ENCODE results near the gene ZNF662.

ZNF662 gene

DNA sequence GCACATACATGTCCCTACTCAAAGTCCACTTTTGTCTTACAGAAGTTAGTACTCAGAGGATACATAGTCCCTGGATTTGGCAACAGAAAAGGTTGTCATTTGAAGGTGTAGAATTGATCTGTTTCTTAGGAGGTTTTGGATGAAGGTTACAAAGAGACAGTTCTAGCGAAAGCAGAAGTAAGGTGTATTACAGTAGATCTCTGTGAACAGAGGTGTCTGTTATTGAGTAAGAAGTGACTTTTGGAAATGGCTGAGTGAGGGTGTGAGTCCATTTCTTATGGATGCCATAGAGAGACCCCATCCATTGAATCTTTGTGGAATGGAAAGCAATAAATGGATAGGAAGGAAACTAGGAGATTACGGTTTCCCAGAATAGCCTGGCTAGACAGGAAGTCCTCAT is 5.6 kb downstream of the ZNF662 start:
- no peak overlapping the region for H3K9ac ChIP-seq (ENCODE audit: low read depth, low read length)
- peaks cover 43% of the 10 kb centered on the region for H3K9me3 ChIP-seq (ENCODE audit: insufficient read depth, low read depth, low read length)
- no peaks in the 10 kb centered on the region for H3K27me3 ChIP-seq (ENCODE audit: insufficient read depth, low read length)
- no peaks in the 10 kb centered on the region for H3K4me1 ChIP-seq (ENCODE audit: insufficient read depth, low read length)
- H3K4me3 ChIP-seq (ENCODE audit: low read length) = no peak overlapping the region
- no peaks in the 10 kb centered on the region for H3K36me3 ChIP-seq (ENCODE audit: insufficient read depth, low read depth, low read length)
- H3K27ac ChIP-seq (ENCODE audit: low read length) = no peak overlapping the region

DNA sequence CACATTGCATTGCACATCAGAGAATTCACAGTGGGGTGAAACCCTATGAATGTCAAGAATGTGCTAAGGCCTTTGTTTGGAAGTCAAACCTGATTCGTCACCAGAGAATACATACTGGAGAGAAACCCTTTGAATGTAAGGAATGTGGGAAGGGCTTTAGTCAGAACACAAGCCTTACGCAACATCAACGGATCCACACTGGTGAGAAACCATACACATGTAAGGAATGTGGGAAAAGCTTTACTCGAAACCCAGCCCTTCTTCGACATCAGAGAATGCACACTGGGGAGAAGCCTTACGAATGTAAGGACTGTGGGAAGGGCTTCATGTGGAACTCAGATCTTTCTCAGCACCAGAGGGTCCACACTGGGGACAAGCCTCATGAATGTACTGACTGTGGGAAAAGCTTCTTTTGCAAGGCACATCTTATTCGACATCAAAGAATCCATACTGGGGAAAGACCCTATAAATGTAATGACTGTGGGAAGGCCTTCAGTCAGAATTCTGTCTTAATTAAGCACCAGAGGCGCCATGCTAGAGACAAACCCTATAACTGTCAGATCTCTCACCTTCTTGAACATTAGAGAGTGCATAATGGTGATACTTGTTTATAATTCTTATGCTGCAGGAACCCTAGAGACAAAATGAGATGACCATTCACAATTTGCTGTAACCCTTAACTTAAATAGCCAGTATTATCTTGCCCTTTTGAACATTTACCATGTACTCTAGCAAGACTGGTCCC is 9.0 kb downstream of the ZNF662 start:
- H3K4me3 ChIP-seq (ENCODE audit: low read length) = peak overlapping the region; percentile 20; the same call in 1 of the 2 replicates
- no peak overlapping the region for H3K9ac ChIP-seq (ENCODE audit: low read depth, low read length)
- no peaks in the 10 kb centered on the region for H3K4me1 ChIP-seq (ENCODE audit: insufficient read depth, low read length)
- H3K27me3 ChIP-seq (ENCODE audit: insufficient read depth, low read length) = no peaks in the 10 kb centered on the region
- H3K36me3 ChIP-seq (ENCODE audit: insufficient read depth, low read depth, low read length) = no peaks in the 10 kb centered on the region
- H3K9me3 ChIP-seq (ENCODE audit: insufficient read depth, low read depth, low read length) = peaks cover 65% of the 10 kb centered on the region
- no peak overlapping the region for H3K27ac ChIP-seq (ENCODE audit: low read length)

DNA sequence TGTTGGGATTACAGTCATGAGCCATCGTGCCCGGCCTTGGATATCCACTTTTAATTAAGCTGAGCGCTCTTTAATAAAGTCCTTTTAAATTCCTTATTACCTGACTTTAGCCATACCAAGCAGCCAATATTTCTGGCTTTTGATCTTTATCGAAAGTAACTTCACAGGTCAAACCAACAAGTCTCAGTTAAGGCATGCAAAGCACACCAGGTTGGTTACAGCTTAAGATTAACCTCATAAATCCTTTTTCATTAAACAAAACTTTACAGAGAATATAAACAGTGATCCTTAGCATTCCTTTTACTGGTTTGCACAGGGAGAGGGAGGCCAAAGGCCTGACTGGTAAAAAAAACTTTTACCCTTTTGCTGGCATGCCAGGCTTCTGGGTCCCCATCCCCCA is 17.7 kb downstream of the ZNF662 start:
- no peaks in the 10 kb centered on the region for H3K27me3 ChIP-seq (ENCODE audit: insufficient read depth, low read length)
- H3K27ac ChIP-seq (ENCODE audit: low read length) = no peak overlapping the region
- no peak overlapping the region for H3K9ac ChIP-seq (ENCODE audit: low read depth, low read length)
- H3K4me3 ChIP-seq (ENCODE audit: low read length) = no peak overlapping the region
- peaks cover 10% of the 10 kb centered on the region; the same call in 1 of the 2 replicates for H3K9me3 ChIP-seq (ENCODE audit: insufficient read depth, low read depth, low read length)
- H3K36me3 ChIP-seq (ENCODE audit: insufficient read depth, low read depth, low read length) = no peaks in the 10 kb centered on the region
- no peaks in the 10 kb centered on the region for H3K4me1 ChIP-seq (ENCODE audit: insufficient read depth, low read length)

DNA sequence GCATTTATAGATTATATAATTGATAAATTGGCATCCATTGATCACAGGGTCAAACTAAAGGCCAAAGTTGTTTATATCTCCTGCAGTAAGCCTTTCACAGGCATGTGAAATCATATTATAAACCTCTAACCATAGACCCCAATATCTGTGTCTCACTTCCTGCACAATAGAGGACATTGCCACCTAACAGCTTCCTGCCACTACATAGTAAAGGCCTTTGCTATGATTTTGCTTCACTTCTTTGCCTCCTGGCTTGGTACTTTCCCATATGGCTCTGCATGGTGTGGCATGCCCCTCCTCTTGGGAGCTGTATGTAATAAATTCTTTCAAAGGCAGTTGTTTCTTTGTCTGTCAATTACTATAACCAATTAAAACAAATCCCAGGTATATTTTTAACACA is 20.4 kb downstream of the ZNF662 start:
- H3K9me3 ChIP-seq (ENCODE audit: insufficient read depth, low read depth, low read length) = peaks cover 3% of the 10 kb centered on the region; the same call in 1 of the 2 replicates
- H3K9ac ChIP-seq (ENCODE audit: low read depth, low read length) = no peak overlapping the region
- H3K36me3 ChIP-seq (ENCODE audit: insufficient read depth, low read depth, low read length) = no peaks in the 10 kb centered on the region
- no peaks in the 10 kb centered on the region for H3K27me3 ChIP-seq (ENCODE audit: insufficient read depth, low read length)
- H3K27ac ChIP-seq (ENCODE audit: low read length) = no peak overlapping the region
- H3K4me3 ChIP-seq (ENCODE audit: low read length) = no peak overlapping the region
- no peaks in the 10 kb centered on the region for H3K4me1 ChIP-seq (ENCODE audit: insufficient read depth, low read length)

DNA sequence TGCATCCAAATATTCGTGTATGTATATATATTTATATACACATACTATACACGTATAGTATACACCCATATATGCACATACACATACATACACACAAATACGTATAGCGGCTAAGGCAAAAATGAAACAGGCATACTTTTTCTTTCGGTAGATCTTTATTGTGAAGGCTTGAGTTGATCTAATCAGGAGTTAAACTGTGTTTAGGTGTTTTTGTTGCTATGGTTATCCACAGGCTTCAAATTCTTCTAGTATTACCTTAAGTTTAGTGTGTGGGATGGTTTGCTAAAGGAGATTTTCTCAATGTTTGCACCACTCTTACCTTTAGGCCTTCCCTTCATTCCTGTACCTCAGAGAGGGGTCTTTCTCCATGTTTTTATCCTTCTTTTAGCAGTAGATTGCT is 28.2 kb downstream of the ZNF662 start:
- Histone ChIP-seq H3K9me3 (ENCODE audit: insufficient read depth, low read depth, low read length) (no peaks in the 10 kb centered on the region), H3K36me3 (ENCODE audit: insufficient read depth, low read depth, low read length) (no peaks in the 10 kb centered on the region), H3K4me3 (ENCODE audit: low read length) (no peak overlapping the region), H3K4me1 (ENCODE audit: insufficient read depth, low read length) (no peaks in the 10 kb centered on the region), H3K9ac (ENCODE audit: low read depth, low read length) (no peak overlapping the region), H3K27me3 (ENCODE audit: insufficient read depth, low read length) (no peaks in the 10 kb centered on the region), H3K27ac (ENCODE audit: low read length) (no peak overlapping the region)

DNA sequence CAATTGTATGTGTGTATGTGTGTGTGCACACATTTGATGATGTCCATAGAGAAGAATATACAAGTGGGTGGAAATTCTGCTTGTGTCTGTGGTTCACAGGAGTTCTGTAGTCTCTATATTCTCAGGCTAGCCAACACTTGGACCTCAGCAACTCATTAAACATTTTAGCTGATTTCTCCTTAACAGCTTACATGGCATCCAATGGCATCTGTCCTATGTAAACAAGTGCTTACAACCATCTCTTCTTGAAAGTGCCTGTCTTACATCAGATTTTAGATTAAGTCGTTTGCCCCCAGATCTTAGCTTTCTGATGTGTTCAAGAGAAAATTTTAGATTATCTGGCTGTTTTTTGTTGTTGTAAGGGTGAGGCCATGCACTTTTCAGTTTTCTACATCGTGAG is 29.0 kb downstream of the ZNF662 start:
- Histone ChIP-seq H3K9me3 (ENCODE audit: insufficient read depth, low read depth, low read length) (no peaks in the 10 kb centered on the region), H3K4me3 (ENCODE audit: low read length) (no peak overlapping the region), H3K4me1 (ENCODE audit: insufficient read depth, low read length) (no peaks in the 10 kb centered on the region), H3K9ac (ENCODE audit: low read depth, low read length) (no peak overlapping the region), H3K27me3 (ENCODE audit: insufficient read depth, low read length) (no peaks in the 10 kb centered on the region), H3K27ac (ENCODE audit: low read length) (no peak overlapping the region), H3K36me3 (ENCODE audit: insufficient read depth, low read depth, low read length) (no peaks in the 10 kb centered on the region)

DNA sequence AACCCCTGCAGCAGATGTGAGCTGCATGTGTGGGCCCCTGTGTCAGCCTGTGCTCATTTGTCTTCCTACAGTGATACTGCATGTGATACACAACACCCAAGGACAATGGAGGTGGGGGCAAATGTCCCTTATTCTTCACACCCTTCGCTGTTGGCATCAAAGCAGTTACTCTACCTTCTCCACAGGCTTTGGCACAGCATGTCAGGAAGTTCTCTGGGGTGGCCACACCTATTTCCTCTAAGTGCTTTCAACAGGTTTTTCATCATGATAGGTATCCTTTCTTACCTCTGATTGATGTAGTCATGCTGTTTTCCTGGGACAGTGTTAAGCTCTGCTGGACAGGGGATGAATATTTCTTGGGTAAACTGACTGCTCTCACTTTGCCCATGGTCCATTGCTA is 29.5 kb downstream of the ZNF662 start:
- no peaks in the 10 kb centered on the region for H3K36me3 ChIP-seq (ENCODE audit: insufficient read depth, low read depth, low read length)

DNA sequence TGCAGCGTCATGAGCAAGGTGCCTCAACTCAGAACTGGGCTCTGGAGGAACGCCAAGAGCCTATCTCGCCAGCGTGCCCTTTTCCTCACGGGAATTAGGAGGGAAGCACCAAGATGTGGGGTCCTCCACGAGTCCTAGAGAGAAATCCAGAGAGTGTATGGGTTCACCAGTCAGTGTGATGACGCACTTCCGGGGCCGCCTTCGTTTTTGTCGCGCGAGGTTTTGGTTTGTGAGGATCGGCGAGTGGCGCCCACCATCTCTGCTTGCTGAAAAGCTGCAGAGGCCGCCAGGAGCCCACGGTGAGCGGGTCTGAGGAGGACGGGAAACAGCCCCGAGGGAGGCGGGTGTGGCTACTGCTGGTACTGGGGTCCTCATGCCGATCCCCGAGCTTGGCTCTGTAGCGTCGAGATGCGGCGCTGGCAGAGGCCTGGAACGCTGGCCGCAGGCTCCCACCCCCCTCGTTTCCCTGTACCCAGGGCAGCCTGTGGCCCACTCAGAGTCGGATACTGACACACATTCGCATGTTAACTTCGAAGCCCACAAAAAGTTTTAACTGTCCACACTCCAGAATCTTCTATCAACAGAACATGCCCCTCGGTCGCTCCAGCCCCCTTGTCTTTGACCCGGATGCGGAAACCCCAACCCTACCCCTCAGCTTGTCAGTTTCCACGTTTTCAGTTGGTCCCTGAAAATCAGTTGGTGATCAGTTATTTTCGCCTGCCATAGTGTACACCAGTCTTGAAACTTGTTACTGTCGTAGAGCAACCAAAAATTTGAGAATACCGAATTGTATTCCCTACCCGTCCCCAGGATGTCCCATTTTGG is 30.4 kb downstream of the ZNF662 start:
- H3K4me1 ChIP-seq (ENCODE audit: insufficient read depth, low read length) = no peaks in the 10 kb centered on the region
- no peaks in the 10 kb centered on the region for H3K27me3 ChIP-seq (ENCODE audit: insufficient read depth, low read length)
- H3K27ac ChIP-seq (ENCODE audit: low read length) = no peak overlapping the region
- H3K9ac ChIP-seq (ENCODE audit: low read depth, low read length) = no peak overlapping the region
- no peaks in the 10 kb centered on the region for H3K36me3 ChIP-seq (ENCODE audit: insufficient read depth, low read depth, low read length)
- H3K9me3 ChIP-seq (ENCODE audit: insufficient read depth, low read depth, low read length) = no peaks in the 10 kb centered on the region
- H3K4me3 ChIP-seq (ENCODE audit: low read length) = no peak overlapping the region

More for the DNA sequence above, 29.5 kb downstream of the ZNF662 start:
- H3K27me3 ChIP-seq (ENCODE audit: insufficient read depth, low read length) = no peaks in the 10 kb centered on the region
- H3K27ac ChIP-seq (ENCODE audit: low read length) = no peak overlapping the region
- H3K4me1 ChIP-seq (ENCODE audit: insufficient read depth, low read length) = no peaks in the 10 kb centered on the region
- no peaks in the 10 kb centered on the region for H3K9me3 ChIP-seq (ENCODE audit: insufficient read depth, low read depth, low read length)
- no peak overlapping the region for H3K9ac ChIP-seq (ENCODE audit: low read depth, low read length)
- no peak overlapping the region for H3K4me3 ChIP-seq (ENCODE audit: low read length)

DNA sequence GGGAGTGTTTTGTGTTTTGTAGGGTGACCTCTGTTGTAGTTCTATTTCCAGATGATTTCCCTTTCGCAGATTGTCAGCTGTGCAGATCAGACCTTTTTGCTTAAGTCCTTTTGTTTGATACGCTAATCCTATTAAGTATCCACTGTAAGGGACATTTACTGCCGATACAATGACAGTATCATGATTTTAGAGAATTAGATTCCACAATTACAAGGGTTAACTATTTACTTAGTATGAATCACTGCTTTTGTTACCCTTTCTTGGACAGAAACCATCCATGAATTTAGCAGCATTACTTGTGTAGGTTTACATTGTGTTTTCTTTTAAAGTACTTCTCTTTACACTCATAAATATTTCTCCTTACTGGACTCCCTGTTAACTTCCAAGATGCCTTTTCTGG is 31.4 kb downstream of the ZNF662 start:
- no peaks in the 10 kb centered on the region for H3K4me1 ChIP-seq (ENCODE audit: insufficient read depth, low read length)
- H3K36me3 ChIP-seq (ENCODE audit: insufficient read depth, low read depth, low read length) = no peaks in the 10 kb centered on the region
- H3K27ac ChIP-seq (ENCODE audit: low read length) = no peak overlapping the region
- no peak overlapping the region for H3K4me3 ChIP-seq (ENCODE audit: low read length)
- H3K27me3 ChIP-seq (ENCODE audit: insufficient read depth, low read length) = no peaks in the 10 kb centered on the region
- no peaks in the 10 kb centered on the region for H3K9me3 ChIP-seq (ENCODE audit: insufficient read depth, low read depth, low read length)
- H3K9ac ChIP-seq (ENCODE audit: low read depth, low read length) = no peak overlapping the region

DNA sequence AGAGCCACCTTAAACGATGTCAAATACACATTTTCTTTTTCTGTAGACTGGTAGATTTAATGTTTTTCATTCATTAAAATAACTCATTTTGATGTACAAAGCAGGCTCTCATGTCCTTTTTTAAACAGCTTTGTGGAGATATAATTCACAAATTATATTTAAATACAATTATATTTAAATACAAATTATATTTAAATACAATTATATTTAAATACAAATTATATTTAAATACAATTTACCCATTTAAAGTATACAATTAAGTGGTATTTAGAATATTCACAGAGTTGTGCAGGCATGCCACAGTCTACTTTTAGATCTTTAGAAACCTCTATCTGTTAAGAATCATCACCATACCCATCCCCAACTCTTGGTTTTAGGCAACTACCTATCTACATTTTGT is 36.8 kb downstream of the ZNF662 start:
- no peak overlapping the region for H3K4me3 ChIP-seq (ENCODE audit: low read length)
- no peaks in the 10 kb centered on the region for H3K9me3 ChIP-seq (ENCODE audit: insufficient read depth, low read depth, low read length)
- no peaks in the 10 kb centered on the region for H3K36me3 ChIP-seq (ENCODE audit: insufficient read depth, low read depth, low read length)
- H3K27ac ChIP-seq (ENCODE audit: low read length) = no peak overlapping the region
- H3K27me3 ChIP-seq (ENCODE audit: insufficient read depth, low read length) = no peaks in the 10 kb centered on the region
- no peak overlapping the region for H3K9ac ChIP-seq (ENCODE audit: low read depth, low read length)
- H3K4me1 ChIP-seq (ENCODE audit: insufficient read depth, low read length) = no peaks in the 10 kb centered on the region

DNA sequence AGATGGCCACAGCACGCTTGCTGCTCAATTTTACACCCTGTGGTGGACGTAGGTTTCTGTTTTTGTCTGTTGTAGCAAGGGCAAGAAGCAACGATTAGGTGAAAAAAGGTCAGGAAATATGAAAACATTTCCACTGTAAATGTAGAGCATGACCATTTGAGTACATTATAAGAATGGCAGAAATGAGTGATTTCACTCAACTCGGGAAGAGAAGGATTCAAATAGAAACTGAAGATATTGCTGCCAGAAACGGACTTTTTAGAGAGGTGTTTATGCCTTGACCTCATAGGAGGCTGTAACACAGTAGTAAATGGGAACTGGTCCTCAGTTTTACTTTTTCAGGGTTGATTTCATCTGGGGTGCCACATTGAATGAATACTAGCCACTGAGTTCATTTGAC is 40.1 kb downstream of the ZNF662 start:
- Histone ChIP-seq H3K4me3 (ENCODE audit: low read length) (no peak overlapping the region), H3K27me3 (ENCODE audit: insufficient read depth, low read length) (no peaks in the 10 kb centered on the region)

DNA sequence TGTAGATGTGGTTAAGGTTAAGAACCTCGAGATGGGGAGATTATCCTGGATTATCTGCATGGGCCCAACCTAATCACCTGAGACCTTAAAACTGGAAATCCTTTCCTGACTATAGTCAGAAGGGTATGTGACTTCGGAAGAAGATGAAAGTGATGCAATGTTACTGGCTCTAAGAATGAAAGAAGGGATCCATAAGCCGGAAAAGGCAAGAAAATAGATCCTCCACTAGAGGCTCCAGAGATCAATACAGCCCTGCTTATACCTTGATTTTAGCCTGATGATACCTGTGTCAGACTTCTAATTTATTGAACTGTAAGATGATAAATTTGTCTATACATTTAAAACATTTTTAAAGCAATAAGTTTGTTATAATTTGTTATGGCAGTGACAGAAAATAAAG is 51.6 kb downstream of the ZNF662 start:
- no peaks in the 10 kb centered on the region for H3K36me3 ChIP-seq (ENCODE audit: insufficient read depth, low read depth, low read length)
- H3K9ac ChIP-seq (ENCODE audit: low read depth, low read length) = no peak overlapping the region
- H3K4me3 ChIP-seq (ENCODE audit: low read length) = no peak overlapping the region
- H3K4me1 ChIP-seq (ENCODE audit: insufficient read depth, low read length) = no peaks in the 10 kb centered on the region
- no peaks in the 10 kb centered on the region for H3K27me3 ChIP-seq (ENCODE audit: insufficient read depth, low read length)
- no peak overlapping the region for H3K27ac ChIP-seq (ENCODE audit: low read length)
- no peaks in the 10 kb centered on the region for H3K9me3 ChIP-seq (ENCODE audit: insufficient read depth, low read depth, low read length)

More for the DNA sequence above, 40.1 kb downstream of the ZNF662 start:
- Histone ChIP-seq H3K9ac (ENCODE audit: low read depth, low read length) (no peak overlapping the region), H3K4me1 (ENCODE audit: insufficient read depth, low read length) (no peaks in the 10 kb centered on the region), H3K36me3 (ENCODE audit: insufficient read depth, low read depth, low read length) (no peaks in the 10 kb centered on the region), H3K27ac (ENCODE audit: low read length) (no peak overlapping the region), H3K9me3 (ENCODE audit: insufficient read depth, low read depth, low read length) (no peaks in the 10 kb centered on the region)

Data from iPS-20b (cell line).